GM04503 (cell line): ENCODE measurements around the gene PCDH15.
"Not testable (repeated sequence)": the region's sequence is repeated elsewhere in the genome, so short reads cannot be mapped to it uniquely, and the experiment has no call there.

Experiments
- DNase-seq: peaks from one replicate; pipeline ENCODE4 v3.0.0-alpha.2; 2012; ENCODE audit warnings: low read depth

Gene PCDH15

DNA sequence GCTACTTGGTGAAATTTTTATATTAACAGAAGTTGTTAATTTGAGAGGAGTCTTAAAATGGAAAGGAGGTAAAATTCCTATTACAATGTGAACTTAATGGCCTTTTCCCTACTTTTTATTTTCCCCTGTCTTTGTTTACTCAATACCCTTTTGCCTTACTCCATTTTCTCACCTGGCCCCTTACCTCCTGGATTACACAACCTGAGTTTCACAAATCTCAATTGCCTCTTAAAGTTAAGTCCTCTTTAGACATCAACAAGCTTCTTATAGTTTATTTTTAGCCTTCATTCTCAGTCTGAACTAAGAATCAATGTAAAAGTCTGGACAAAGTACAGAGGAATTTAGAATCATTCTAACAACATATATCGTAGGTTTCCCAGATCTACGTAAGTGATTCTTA is 247.0 kb downstream of the PCDH15 start:
- no peak for DNase-seq

DNA sequence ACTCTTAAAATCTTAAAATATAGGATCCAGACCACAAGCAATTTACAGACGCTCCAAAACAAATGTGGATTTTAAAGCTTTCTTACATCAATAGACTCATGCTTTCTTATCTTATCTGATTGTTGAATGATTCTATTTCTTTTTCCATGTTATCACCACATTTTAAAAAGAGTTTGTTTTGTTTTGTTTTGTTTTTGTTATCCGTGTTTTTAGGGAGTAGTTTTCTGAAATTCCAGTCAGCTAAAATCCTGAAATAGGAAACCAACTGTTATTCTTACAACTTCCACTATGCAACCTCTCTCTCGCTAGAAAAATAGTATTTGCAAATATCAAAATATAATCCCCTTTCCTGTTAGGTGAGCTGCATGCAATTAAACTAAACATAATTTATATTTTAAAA is 251.0 kb downstream of the PCDH15 start:
- DNase-seq: no peak

DNA sequence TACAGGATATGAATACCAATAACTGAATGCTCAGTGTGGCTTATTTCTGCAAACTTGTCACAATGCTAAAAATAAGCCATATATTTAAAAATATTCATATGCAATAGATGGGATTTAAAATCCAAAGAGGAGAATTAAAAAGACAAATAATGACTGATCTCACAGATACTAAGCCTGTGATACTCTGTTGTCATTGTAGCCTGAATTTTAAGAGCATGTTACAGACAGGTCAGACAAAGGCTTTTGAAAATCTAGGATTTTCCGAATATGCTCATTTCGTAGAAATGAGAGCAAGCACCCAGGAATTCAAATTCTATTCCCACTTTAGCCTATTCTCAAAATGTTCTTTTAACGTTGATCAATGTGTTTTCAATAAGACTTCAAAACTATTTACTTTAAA is 269.7 kb downstream of the PCDH15 start:
- no peak for DNase-seq

DNA sequence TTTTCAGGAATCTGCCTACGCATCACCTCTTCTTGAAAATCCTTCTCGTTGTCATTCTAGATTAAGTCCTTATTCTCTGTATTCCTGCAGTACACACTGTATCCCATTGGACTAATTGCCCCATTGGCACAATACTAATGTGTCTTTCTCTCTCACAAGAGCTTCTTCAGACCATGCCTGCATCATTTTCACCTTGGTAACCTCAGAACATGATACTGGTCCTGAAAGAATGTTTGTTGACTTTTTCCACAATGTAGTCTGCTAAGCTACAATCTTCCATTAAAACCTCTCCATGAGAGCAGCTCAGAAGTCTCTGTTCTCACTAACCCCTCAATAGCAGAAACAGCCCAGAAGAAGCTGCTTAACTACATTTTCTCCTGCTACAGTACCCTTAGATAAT is 270.7 kb downstream of the PCDH15 start:
- no peak for DNase-seq

- no peak for DNase-seq
Measured at GRCh38 chr10:54525816-54526215, 275.2 kb downstream of the PCDH15 start.

- not testable (repeated sequence) for DNase-seq
Measured at GRCh38 chr10:54515244-54515643, 285.8 kb downstream of the PCDH15 start.

- DNase-seq: no peak
Measured at GRCh38 chr10:54503863-54504262, 297.2 kb downstream of the PCDH15 start.

GRCh38 chr10:54501929-54502328 is 299.1 kb downstream of the PCDH15 start:
- DNase-seq: no peak

DNA sequence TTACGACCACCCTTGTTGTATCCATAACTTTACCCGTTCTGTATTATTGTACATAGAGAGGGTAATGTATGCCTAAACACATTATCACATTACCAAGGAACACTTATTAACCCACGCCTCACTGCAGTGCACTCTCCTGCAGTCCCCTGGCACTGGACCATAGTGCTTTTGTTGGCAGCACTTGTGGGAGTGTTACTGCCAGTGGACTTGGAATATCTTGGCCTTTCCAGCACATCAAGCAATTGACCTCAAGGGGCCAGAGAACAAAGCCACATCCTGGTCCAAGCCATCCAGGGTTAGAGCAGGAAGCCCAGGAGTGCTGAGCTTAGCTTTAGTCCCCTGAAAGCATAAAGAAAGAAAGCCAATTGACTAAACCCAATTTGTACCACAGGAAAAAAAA is 304.2 kb downstream of the PCDH15 start:
- DNase-seq: no peak

GRCh38 chr10:54487743-54488142 is 313.3 kb downstream of the PCDH15 start:
- DNase-seq: no peak

- DNase-seq: no peak
Measured at GRCh38 chr10:54485971-54486370, 315.1 kb downstream of the PCDH15 start.

DNA sequence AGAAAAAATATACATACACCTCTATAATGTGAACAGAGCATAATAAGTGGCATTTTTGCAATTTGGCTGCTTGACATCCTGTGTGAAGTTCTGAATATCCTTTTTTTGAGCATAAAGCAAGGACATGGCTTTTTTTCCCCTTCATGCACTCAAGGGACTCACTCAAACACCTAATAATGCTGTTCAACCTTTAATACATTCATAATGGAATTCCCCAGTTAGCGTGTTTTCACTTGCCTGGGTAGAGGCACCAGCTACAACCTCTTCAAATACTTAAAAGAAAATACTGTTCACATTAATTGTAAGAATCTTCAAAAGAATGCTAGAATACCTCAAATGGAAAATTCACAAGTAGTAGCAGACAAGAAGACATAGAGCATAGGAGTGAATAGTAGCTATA is 316.8 kb downstream of the PCDH15 start:
- DNase-seq: no peak

- DNase-seq: no peak
Measured at GRCh38 chr10:54478601-54479000, 322.4 kb downstream of the PCDH15 start.

DNA sequence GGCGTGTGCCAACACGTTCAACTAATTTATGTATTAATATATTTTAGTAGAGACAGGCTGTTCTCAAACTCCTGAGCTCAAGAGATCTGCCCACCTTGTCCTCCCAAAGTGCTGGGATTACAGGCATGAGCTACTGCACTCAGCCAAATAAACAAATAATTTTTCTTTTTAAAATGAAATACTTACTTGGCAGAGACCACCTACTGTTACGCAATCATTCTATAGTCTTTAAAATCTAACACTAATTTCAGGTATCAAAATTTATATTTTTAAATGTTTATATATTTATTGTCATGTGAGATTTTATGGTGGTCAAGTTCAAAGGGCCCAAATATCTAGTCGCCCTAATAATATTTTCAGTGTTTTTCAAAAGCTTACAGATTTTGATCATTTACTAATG is 323.3 kb downstream of the PCDH15 start:
- no peak for DNase-seq

DNA sequence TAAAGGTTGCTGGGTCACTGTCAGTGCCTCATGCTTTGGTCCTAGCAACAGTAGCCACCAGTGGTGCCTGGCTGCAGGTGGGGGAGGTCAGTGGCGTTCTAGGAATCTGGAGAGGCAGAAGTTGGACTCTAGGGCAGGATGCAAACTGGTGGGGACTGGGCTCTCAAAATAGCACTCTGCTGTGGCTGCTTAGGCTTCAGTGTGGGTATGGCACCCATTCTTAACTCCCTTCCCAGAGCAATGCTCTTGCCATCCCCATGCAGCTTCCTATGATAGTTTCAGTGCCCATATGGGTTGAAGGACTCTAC is 330.8 kb downstream of the PCDH15 start:
- DNase-seq: no peak

DNA sequence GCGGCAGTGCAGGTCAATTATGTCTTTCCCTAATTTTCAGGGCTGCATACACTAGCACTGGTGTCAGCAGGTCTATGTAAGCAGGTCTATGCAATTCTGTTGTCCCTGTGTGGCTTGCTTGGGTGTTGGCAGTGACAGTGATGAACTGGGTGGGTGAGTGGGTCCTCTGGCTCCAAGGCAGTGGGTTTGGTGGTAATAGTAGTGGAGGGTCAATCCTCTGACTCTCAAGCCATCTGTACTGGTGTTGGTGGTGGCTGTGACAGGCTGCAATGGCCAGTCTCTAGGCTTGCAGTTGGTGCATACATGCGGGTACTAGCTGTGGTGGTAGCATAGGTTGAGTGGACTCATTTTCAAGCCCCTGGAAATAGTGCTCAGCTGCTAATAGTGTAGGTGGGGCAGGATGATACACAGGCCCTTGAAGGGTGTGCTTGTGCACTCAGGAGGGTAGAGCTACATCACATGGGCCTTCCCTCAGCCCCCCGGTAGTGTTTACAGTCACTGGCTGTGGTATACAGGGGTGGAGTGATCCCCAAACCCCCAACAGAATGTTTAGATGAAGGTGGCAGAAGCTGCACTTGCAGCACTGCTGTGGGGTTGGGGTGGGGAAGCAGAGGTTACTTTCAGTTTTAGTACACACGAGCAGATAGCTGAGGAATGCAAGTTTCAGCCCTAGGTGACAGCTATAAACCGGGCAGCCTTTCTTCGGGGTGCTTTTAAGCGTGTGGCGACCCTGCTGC is 331.3 kb downstream of the PCDH15 start:
- no peak for DNase-seq

DNA sequence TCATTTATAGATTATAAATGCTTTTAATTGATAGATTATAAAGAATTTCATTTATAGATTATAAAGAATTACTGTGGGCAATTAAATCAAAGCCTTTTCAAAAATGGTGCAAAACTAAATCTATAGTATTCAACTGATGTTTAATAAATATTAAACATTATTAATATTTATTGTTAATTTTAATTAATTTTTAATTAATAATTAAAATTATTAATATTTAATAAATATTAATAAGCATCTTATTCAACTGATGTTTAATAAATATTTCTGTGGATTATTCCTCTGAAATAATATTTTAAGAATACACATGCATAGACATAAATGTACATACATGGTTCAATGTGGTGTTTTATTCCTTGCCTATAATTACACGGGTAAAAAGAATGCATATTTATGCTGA is 346.8 kb downstream of the PCDH15 start:
- no peak for DNase-seq

DNA sequence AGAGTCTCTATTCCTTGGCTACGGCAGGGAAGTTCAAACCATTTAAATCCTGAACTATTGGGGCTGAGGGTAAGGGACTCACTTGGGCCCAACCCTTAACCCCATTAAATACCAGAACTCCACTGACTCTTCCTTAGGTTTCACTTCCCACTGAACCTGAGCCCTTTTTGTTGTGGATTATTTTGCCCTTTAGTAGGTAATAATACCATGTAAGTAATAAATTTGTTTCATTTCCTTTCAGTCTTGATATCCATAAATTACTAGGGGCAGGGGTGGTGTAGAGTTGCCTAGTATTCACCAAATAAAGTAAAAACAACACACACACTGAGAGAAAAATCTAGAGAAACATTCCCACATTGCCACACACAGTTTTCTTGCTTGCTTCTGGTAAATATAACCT is 352.0 kb downstream of the PCDH15 start:
- DNase-seq: no peak

- DNase-seq: no peak
Measured at GRCh38 chr10:54444170-54444569, 356.9 kb downstream of the PCDH15 start.

GRCh38 chr10:54441275-54441674 is 359.8 kb downstream of the PCDH15 start:
- DNase-seq: no peak

- no peak for DNase-seq
Measured at GRCh38 chr10:54434782-54435181, 366.2 kb downstream of the PCDH15 start.

- no peak for DNase-seq
Measured at GRCh38 chr10:54415483-54415882, 385.5 kb downstream of the PCDH15 start.

DNA sequence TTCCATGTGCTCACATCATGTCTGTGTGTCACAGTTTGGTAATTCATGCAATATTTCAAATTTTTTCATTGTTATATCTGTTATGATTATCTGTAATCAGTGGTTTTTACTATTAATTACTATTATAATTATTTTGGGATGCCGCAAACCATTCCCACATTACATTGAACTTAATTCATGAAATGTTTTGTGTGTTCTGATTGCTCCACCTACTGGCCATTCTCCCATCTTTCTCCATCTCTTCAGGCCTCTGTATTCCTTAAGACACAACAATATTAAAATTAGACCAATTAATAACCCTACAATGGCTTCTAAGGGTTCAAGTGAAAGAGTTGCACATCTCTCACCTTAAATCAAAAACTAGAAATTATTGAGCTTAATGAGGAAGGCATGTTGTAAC is 398.5 kb downstream of the PCDH15 start:
- no peak for DNase-seq

DNA sequence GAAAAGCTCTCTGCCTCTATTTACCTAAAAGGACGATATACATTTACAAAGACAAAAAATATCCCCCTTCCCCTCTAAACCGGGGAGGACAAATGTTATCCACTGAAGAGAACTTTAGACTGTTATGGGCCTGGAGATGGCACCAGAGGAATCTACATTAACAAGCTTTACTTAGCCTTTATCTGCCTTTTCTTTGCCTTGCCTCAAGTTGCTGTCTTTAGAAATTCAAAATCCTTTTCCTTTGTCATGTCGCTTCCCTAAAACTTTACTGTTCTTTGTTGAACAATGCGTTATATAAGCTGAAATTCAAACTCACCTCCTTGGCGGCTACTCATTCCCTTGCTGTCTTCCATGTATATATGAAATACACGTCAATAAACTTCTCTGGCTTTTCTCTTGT is 405.0 kb downstream of the PCDH15 start:
- DNase-seq: no peak

- DNase-seq: not testable (repeated sequence)
Measured at GRCh38 chr10:54394598-54394997, 406.4 kb downstream of the PCDH15 start.
